HCT116 (cell line): ENCODE results near the gene PDE7B.

Experiments used
- EZH2 ChIP-seq: fragments of 200-600 bp; sonication (generic); IDR thresholded peaks from 2 replicates; pipeline ENCODE4 v1.6.1; 2017; ENCODE audit warnings: antibody characterized with exemption, mixed run types
- JUND ChIP-seq: IDR thresholded peaks from 2 replicates; pipeline ENCODE4 v1.6.1; 2012
- POLR2A ChIP-seq: IDR thresholded peaks from 2 replicates; pipeline ENCODE4 v1.7.0; 2011; ENCODE audit warnings: borderline replicate concordance; ENCODE audit not compliant: insufficient read depth, insufficient read length; ENCODE audit errors: extremely low read depth
- POLR2AphosphoS5 ChIP-seq: IDR thresholded peaks from 2 replicates; pipeline ENCODE4 v1.6.1; 2011; ENCODE audit warnings: mild to moderate bottlenecking, low read depth, low read length, moderate library complexity
- RAD21 ChIP-seq: IDR thresholded peaks from 2 replicates; pipeline ENCODE4 v1.6.1; 2012; ENCODE audit warnings: low read depth, mild to moderate bottlenecking
- SP1 ChIP-seq: IDR thresholded peaks from 2 replicates; pipeline ENCODE4 v1.6.1; 2012; ENCODE audit warnings: low read depth
- YY1 ChIP-seq: IDR thresholded peaks from 2 replicates; pipeline ENCODE4 v1.6.1; 2011; ENCODE audit warnings: low read length, low read depth, moderate library complexity, mild to moderate bottlenecking; ENCODE audit not compliant: insufficient replicate concordance; ENCODE audit errors: extremely low read depth
- ZFX ChIP-seq: fragments of 450-650 bp; IDR thresholded peaks from 2 replicates; pipeline ENCODE4 v1.6.1; 2017
- TF ChIP-seq, protein P1 (sequence below): IDR thresholded peaks from 2 replicates; pipeline ENCODE4 v1.6.1; 2011; ENCODE audit warnings: mild to moderate bottlenecking, low read length, moderate library complexity; ENCODE audit not compliant: insufficient replicate concordance; ENCODE audit errors: extremely low read depth
- TF ChIP-seq, protein P2 (sequence below), 3 experiments: fragments of 200-600 bp in 1 of 3; sonication (generic) in 1 of 3; IDR thresholded peaks in 2 of 3; conservative IDR thresholded peaks in 1 of 3; 2 replicates each; pipeline ENCODE4 v1.5.1; 2012 to 2017; ENCODE audit warnings: low read depth in 2 of 3, low read length in 2 of 3, antibody characterized with exemption in 1 of 3, borderline replicate concordance in 1 of 3, control low read depth in 1 of 3, mild to moderate bottlenecking in 1 of 3, mixed read lengths in 1 of 3, mixed run types in 1 of 3, moderate library complexity in 1 of 3; ENCODE audit not compliant: insufficient read depth in 1 of 3
- TF ChIP-seq, protein P3 (sequence below): IDR thresholded peaks from 2 replicates; pipeline ENCODE4 v1.6.1; 2012; ENCODE audit warnings: low read depth

DNA sequence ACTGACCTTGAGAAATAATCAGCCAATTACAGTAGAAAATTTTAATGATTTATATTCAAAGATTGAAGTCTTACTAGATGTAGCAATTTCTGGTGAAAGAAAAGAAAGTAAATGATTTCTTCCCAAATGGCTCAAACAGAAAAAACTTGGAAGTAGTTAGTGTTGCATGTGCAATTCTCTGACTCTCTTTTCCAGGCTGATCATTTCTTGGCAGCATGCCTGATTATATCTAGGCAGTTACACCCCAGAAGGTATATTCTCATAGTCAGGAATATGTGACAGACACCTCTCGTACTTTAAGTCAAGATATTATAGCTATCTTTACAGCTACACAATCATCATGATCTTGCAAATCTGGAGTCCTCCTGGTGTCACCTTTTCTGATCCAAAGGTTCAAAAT lies 122.9 kb downstream of the PDE7B start:
- TF ChIP-seq, protein P1, sequence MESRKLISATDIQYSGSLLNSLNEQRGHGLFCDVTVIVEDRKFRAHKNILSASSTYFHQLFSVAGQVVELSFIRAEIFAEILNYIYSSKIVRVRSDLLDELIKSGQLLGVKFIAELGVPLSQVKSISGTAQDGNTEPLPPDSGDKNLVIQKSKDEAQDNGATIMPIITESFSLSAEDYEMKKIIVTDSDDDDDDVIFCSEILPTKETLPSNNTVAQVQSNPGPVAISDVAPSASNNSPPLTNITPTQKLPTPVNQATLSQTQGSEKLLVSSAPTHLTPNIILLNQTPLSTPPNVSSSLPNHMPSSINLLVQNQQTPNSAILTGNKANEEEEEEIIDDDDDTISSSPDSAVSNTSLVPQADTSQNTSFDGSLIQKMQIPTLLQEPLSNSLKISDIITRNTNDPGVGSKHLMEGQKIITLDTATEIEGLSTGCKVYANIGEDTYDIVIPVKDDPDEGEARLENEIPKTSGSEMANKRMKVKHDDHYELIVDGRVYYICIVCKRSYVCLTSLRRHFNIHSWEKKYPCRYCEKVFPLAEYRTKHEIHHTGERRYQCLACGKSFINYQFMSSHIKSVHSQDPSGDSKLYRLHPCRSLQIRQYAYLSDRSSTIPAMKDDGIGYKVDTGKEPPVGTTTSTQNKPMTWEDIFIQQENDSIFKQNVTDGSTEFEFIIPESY: no peak
- TF ChIP-seq, protein P2, sequence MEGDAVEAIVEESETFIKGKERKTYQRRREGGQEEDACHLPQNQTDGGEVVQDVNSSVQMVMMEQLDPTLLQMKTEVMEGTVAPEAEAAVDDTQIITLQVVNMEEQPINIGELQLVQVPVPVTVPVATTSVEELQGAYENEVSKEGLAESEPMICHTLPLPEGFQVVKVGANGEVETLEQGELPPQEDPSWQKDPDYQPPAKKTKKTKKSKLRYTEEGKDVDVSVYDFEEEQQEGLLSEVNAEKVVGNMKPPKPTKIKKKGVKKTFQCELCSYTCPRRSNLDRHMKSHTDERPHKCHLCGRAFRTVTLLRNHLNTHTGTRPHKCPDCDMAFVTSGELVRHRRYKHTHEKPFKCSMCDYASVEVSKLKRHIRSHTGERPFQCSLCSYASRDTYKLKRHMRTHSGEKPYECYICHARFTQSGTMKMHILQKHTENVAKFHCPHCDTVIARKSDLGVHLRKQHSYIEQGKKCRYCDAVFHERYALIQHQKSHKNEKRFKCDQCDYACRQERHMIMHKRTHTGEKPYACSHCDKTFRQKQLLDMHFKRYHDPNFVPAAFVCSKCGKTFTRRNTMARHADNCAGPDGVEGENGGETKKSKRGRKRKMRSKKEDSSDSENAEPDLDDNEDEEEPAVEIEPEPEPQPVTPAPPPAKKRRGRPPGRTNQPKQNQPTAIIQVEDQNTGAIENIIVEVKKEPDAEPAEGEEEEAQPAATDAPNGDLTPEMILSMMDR (IDR thresholded peaks at IDR 0.05 in 2 of 3, conservative IDR thresholded peaks at IDR 0.05 in 1 of 3; ENCODE audit: borderline replicate concordance in 1 of 3, insufficient read depth in 1 of 3, low read depth in 2 of 3, low read length in 2 of 3): no peak
- TF ChIP-seq EZH2 (no peak), POLR2A (no peak), SP1 (no peak), ZFX (no peak), YY1 (no peak), RAD21 (no peak), JUND (no peak), POLR2AphosphoS5 (no peak)
- TF ChIP-seq, protein P3, sequence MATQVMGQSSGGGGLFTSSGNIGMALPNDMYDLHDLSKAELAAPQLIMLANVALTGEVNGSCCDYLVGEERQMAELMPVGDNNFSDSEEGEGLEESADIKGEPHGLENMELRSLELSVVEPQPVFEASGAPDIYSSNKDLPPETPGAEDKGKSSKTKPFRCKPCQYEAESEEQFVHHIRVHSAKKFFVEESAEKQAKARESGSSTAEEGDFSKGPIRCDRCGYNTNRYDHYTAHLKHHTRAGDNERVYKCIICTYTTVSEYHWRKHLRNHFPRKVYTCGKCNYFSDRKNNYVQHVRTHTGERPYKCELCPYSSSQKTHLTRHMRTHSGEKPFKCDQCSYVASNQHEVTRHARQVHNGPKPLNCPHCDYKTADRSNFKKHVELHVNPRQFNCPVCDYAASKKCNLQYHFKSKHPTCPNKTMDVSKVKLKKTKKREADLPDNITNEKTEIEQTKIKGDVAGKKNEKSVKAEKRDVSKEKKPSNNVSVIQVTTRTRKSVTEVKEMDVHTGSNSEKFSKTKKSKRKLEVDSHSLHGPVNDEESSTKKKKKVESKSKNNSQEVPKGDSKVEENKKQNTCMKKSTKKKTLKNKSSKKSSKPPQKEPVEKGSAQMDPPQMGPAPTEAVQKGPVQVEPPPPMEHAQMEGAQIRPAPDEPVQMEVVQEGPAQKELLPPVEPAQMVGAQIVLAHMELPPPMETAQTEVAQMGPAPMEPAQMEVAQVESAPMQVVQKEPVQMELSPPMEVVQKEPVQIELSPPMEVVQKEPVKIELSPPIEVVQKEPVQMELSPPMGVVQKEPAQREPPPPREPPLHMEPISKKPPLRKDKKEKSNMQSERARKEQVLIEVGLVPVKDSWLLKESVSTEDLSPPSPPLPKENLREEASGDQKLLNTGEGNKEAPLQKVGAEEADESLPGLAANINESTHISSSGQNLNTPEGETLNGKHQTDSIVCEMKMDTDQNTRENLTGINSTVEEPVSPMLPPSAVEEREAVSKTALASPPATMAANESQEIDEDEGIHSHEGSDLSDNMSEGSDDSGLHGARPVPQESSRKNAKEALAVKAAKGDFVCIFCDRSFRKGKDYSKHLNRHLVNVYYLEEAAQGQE: no peak
